HepG2 (cell line): ENCODE data around the gene MAP4K3. TPM values are rescaled to one million over a fixed set of nuclear protein-coding genes. Genes with fewer than 3 reads are reported as not detected.

Experiments
- HMG20B ChIP-seq: conservative IDR thresholded peaks from 2 replicates; pipeline ENCODE4 v1.6.1; 2016; ENCODE audit warnings: missing genetic modification reagents, missing compliant biosample characterization
- KLF13 ChIP-seq: sonication (generic); formaldehyde crosslinking; IDR thresholded peaks from 2 replicates; pipeline ENCODE4 v1.4.0; 2020; ENCODE audit warnings: mild to moderate bottlenecking, missing genetic modification reagents
- MAFF ChIP-seq: IDR thresholded peaks from 2 replicates; pipeline ENCODE4 v1.6.1; 2011; ENCODE audit warnings: low read depth, low read length, improper control_type of control experiment
- MATR3 ChIP-seq: sonication (generic); formaldehyde crosslinking; IDR thresholded peaks from 2 replicates; pipeline ENCODE4 v1.4.0; 2020; ENCODE audit warnings: missing genetic modification reagents
- MYC ChIP-seq: sonication (generic); formaldehyde crosslinking; IDR thresholded peaks from 2 replicates; pipeline ENCODE4 v1.9.0; 2021; ENCODE audit warnings: missing genetic modification reagents, borderline replicate concordance
- PPARG ChIP-seq: conservative IDR thresholded peaks from 2 replicates; pipeline ENCODE4 v1.6.1; 2016; ENCODE audit warnings: missing biosample characterization, missing genetic modification reagents
- SRF ChIP-seq: IDR thresholded peaks from 2 replicates; pipeline ENCODE4 v1.6.1; 2011; ENCODE audit warnings: mild to moderate bottlenecking, low read depth, low read length, moderate library complexity
- ZNF788 ChIP-seq: sonication (generic); formaldehyde crosslinking; IDR thresholded peaks from 2 replicates; pipeline ENCODE4 v1.5.0; 2020; ENCODE audit warnings: mild to moderate bottlenecking, missing genetic modification reagents, borderline replicate concordance
- ZSCAN21 ChIP-seq: sonication (generic); formaldehyde crosslinking; IDR thresholded peaks from 2 replicates; pipeline ENCODE4 v1.8.0; 2022; ENCODE audit warnings: mild to moderate bottlenecking, missing genetic modification reagents, moderate library complexity, borderline replicate concordance
- polyA plus RNA-seq, 8 experiments: library from polyadenylated mRNA; depleted of rRNA in 3 of 8; stranded (reverse) in 7 of 8; unstranded in 1 of 8; fragments of >200 nt; fragmentation: Illumina TruSeq in 4 of 8; extraction: Trizol in 4 of 8; gene quantifications; 2 replicates each; pipeline versions ENCODE4 v1.2.1 to v1.2.3, GENCODE V29; 2011 to 2016; ENCODE audit warnings: low read depth in 4 of 8, missing spikeins in 1 of 8, mixed read lengths in 1 of 8; ENCODE audit not compliant: insufficient read depth in 1 of 8
- total RNA-seq, 5 experiments: library from RNA; depleted of rRNA; stranded (reverse); fragments of >200 nt; fragmentation: Illumina TruSeq; extraction: Trizol; gene quantifications; 2 replicates each; pipeline ENCODE4 v1.2.3, GENCODE V29; 2016; ENCODE audit warnings: low read depth in 1 of 5
- TF ChIP-seq, protein P1 (sequence below): IDR thresholded peaks from 2 replicates; pipeline ENCODE4 v1.4.0; 2020; ENCODE audit warnings: mild to moderate bottlenecking, missing genetic modification reagents
- TF ChIP-seq, protein P2 (sequence below): sonication (generic); formaldehyde crosslinking; IDR thresholded peaks from 2 replicates; pipeline ENCODE4 v1.4.0; 2020; ENCODE audit warnings: missing genetic modification reagents, mild to moderate bottlenecking, borderline replicate concordance
- TF ChIP-seq, protein P3 (sequence below), 2 experiments: sonication (generic) in 1 of 2; formaldehyde crosslinking in 1 of 2; IDR thresholded peaks; 2 replicates each; pipeline versions ENCODE4 v1.6.1 to v1.9.0; 2014 to 2022; ENCODE audit warnings: antibody characterized with exemption in 1 of 2, borderline replicate concordance in 1 of 2, inconsistent platforms in 1 of 2, low read depth in 1 of 2, missing genetic modification reagents in 1 of 2
- TF ChIP-seq, protein P4 (sequence below): sonication (generic); formaldehyde crosslinking; IDR thresholded peaks from 2 replicates; pipeline ENCODE4 v1.5.1; 2020; ENCODE audit warnings: missing genetic modification reagents, mild to moderate bottlenecking, borderline replicate concordance

The MAP4K3 gene
- total and polyA plus RNA-seq, 2 of the 13 experiments (the other 11 are each of a cell fraction or from before 2014, with no cell fraction given), result 45.9 to 53.2 TPM

DNA sequence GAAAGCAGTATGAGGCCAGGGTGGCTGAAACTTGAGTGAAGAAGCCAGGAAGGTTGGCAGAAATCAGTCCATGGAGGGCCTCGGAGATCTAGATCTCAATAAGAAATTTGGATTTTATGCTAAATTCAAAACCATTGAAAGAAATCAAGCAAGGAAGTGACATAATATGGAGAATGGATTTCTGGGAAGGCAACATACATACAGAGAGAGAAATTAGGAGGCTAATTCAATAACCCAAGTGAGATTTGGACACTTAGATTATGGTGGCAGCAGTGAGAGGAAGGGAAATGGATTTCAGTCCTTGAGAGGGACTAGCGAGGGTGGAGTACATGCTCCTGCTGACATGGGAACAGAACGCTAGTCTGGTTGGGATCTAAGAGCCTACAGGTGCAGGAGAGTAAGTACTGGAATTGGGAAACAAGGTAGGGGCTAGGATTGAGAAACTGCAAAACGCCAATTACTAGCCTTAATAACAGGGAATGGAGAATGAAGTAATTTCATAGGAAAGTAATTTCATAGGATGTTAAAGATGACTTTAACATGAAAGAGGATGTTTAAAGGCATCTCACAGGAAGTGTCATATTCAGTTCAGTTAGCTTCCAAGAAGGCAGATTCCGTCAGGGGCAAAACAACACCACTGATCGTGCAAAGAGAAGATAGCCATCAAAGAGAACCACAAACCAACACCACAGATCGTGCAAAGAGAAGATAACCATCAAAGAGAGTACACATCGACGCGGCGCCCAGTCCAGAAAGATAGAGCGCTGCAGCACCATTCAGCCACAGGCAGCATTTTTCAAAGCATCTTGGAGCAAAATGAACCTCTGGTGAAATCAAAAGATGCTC lies 220.5 kb downstream of the MAP4K3 start (continued):
- TF ChIP-seq ZNF788 (CRISPR knock-in tag), result no peak
- no peak for TF ChIP-seq MATR3 (CRISPR knock-in tag)
- no peak for TF ChIP-seq PPARG (CRISPR knock-in tag)
- TF ChIP-seq MAFF, result peak; percentile 30; the same call in 1 of the 2 replicates
- TF ChIP-seq, protein P1, sequence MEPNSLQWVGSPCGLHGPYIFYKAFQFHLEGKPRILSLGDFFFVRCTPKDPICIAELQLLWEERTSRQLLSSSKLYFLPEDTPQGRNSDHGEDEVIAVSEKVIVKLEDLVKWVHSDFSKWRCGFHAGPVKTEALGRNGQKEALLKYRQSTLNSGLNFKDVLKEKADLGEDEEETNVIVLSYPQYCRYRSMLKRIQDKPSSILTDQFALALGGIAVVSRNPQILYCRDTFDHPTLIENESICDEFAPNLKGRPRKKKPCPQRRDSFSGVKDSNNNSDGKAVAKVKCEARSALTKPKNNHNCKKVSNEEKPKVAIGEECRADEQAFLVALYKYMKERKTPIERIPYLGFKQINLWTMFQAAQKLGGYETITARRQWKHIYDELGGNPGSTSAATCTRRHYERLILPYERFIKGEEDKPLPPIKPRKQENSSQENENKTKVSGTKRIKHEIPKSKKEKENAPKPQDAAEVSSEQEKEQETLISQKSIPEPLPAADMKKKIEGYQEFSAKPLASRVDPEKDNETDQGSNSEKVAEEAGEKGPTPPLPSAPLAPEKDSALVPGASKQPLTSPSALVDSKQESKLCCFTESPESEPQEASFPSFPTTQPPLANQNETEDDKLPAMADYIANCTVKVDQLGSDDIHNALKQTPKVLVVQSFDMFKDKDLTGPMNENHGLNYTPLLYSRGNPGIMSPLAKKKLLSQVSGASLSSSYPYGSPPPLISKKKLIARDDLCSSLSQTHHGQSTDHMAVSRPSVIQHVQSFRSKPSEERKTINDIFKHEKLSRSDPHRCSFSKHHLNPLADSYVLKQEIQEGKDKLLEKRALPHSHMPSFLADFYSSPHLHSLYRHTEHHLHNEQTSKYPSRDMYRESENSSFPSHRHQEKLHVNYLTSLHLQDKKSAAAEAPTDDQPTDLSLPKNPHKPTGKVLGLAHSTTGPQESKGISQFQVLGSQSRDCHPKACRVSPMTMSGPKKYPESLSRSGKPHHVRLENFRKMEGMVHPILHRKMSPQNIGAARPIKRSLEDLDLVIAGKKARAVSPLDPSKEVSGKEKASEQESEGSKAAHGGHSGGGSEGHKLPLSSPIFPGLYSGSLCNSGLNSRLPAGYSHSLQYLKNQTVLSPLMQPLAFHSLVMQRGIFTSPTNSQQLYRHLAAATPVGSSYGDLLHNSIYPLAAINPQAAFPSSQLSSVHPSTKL, result peak; percentile 86
- TF ChIP-seq MYC (CRISPR knock-in tag), result no peak
- no peak for TF ChIP-seq KLF13 (CRISPR knock-in tag)
- TF ChIP-seq, protein P2, sequence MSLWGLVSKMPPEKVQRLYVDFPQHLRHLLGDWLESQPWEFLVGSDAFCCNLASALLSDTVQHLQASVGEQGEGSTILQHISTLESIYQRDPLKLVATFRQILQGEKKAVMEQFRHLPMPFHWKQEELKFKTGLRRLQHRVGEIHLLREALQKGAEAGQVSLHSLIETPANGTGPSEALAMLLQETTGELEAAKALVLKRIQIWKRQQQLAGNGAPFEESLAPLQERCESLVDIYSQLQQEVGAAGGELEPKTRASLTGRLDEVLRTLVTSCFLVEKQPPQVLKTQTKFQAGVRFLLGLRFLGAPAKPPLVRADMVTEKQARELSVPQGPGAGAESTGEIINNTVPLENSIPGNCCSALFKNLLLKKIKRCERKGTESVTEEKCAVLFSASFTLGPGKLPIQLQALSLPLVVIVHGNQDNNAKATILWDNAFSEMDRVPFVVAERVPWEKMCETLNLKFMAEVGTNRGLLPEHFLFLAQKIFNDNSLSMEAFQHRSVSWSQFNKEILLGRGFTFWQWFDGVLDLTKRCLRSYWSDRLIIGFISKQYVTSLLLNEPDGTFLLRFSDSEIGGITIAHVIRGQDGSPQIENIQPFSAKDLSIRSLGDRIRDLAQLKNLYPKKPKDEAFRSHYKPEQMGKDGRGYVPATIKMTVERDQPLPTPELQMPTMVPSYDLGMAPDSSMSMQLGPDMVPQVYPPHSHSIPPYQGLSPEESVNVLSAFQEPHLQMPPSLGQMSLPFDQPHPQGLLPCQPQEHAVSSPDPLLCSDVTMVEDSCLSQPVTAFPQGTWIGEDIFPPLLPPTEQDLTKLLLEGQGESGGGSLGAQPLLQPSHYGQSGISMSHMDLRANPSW, result no peak
- TF ChIP-seq SRF, result no peak
- no peak for TF ChIP-seq HMG20B (CRISPR knock-in tag)
- TF ChIP-seq, protein P3, sequence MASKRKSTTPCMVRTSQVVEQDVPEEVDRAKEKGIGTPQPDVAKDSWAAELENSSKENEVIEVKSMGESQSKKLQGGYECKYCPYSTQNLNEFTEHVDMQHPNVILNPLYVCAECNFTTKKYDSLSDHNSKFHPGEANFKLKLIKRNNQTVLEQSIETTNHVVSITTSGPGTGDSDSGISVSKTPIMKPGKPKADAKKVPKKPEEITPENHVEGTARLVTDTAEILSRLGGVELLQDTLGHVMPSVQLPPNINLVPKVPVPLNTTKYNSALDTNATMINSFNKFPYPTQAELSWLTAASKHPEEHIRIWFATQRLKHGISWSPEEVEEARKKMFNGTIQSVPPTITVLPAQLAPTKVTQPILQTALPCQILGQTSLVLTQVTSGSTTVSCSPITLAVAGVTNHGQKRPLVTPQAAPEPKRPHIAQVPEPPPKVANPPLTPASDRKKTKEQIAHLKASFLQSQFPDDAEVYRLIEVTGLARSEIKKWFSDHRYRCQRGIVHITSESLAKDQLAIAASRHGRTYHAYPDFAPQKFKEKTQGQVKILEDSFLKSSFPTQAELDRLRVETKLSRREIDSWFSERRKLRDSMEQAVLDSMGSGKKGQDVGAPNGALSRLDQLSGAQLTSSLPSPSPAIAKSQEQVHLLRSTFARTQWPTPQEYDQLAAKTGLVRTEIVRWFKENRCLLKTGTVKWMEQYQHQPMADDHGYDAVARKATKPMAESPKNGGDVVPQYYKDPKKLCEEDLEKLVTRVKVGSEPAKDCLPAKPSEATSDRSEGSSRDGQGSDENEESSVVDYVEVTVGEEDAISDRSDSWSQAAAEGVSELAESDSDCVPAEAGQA (IDR thresholded peaks at IDR 0.05; ENCODE audit: low read depth), result no peak
- TF ChIP-seq, protein P3 (CRISPR knock-in tag; IDR thresholded peaks at IDR 0.05; ENCODE audit: borderline replicate concordance), result no peak
- TF ChIP-seq, protein P4, sequence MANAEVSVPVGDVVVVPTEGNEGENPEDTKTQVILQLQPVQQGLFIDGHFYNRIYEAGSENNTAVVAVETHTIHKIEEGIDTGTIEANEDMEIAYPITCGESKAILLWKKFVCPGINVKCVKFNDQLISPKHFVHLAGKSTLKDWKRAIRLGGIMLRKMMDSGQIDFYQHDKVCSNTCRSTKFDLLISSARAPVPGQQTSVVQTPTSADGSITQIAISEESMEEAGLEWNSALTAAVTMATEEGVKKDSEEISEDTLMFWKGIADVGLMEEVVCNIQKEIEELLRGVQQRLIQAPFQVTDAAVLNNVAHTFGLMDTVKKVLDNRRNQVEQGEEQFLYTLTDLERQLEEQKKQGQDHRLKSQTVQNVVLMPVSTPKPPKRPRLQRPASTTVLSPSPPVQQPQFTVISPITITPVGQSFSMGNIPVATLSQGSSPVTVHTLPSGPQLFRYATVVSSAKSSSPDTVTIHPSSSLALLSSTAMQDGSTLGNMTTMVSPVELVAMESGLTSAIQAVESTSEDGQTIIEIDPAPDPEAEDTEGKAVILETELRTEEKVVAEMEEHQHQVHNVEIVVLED (CRISPR knock-in tag), result no peak
- TF ChIP-seq ZSCAN21 (CRISPR knock-in tag), result no peak
